Activated CD4-positive, alpha-beta T cell treated with anti-CD3 and anti-CD28 coated beads, Interleukin-2, amount 10 ng/mL, durations not matched to agents 24 days and 14 days (primary cell): ENCODE measurements around the gene SH3YL1. TPM values are rescaled to one million over a fixed set of nuclear protein-coding genes. Genes with fewer than 3 reads are reported as not detected.
"Not testable (repeated sequence)": the region's sequence is repeated elsewhere in the genome, so short reads cannot be mapped to it uniquely, and the experiment has no call there.

Experiments used
- DNase-seq: peaks from one replicate; pipeline ENCODE4 v3.0.0; 2022
- H3K27ac Mint-ChIP-seq: one replicate; pipeline ENCODE4 v1.8.0; 2022; ENCODE audit warnings: mild to moderate bottlenecking, mixed read lengths
- H3K27me3 Mint-ChIP-seq: one replicate; pipeline ENCODE4 v1.8.0; 2022; ENCODE audit warnings: mixed read lengths
- H3K36me3 Mint-ChIP-seq: one replicate; pipeline ENCODE4 v1.8.0; 2022; ENCODE audit warnings: low read depth, mild to moderate bottlenecking, mixed read lengths
- H3K4me1 Mint-ChIP-seq: one replicate; pipeline ENCODE4 v1.8.0; 2021; ENCODE audit warnings: mixed read lengths
- H3K4me3 Mint-ChIP-seq: one replicate; pipeline ENCODE4 v1.8.0; 2022; ENCODE audit warnings: mild to moderate bottlenecking, moderate library complexity, mixed read lengths
- H3K9me3 Mint-ChIP-seq: one replicate; pipeline ENCODE4 v1.8.0; 2021; ENCODE audit warnings: mixed read lengths
- intact Hi-C: fragments of 100-400 bp; cut with micrococcal nuclease; formaldehyde crosslinking; loops from one replicate; pipeline ENCODE4 v1.15.1; 2023
- total RNA-seq: library from RNA; stranded (reverse); gene quantifications from 2 replicates; pipeline ENCODE4 v1.2.3, GENCODE V29; 2022

Gene SH3YL1
- total RNA-seq, 1 donor from 2014 or later, result 17.4 TPM

DNA sequence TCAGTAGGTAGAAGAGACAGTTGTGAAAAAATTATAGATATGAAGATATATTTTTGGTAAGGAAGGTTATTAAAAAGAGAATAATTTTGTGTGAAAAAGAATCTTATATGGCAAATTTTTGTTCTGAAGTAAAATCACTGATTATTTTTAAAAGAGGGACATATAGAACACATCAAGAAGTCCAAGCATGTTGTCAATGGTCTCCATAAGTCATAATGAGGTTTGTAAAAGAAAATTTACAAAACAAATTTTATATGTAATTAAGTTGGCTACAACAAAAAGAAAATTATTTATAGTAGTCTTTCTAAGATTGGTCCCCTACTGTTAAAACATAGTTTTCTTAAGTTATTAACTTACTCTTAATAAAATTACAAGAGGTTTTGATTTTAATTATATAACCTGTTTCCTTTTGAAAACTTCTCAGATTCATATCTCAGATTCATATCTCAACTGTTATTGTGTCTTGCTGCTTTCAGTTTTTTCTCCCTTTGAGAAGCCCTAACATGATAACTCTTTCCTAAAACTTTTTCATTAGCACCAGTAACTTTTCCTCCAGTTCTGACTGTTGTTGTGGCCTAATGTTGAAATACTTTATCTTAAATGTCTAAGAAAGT, 81.2 kb downstream of the SH3YL1 start:
- DNase-seq, result no peak
- peaks cover 29% of the 10 kb centered on the region for H3K9me3 Mint-ChIP-seq
- no peaks in the 10 kb centered on the region for H3K4me1 Mint-ChIP-seq
- no peaks in the 10 kb centered on the region for H3K36me3 Mint-ChIP-seq
- intact Hi-C loops, result no loop called here
- no peak overlapping the region for H3K4me3 Mint-ChIP-seq
- peaks cover 11% of the 10 kb centered on the region for H3K27me3 Mint-ChIP-seq
- no peak overlapping the region for H3K27ac Mint-ChIP-seq

DNA sequence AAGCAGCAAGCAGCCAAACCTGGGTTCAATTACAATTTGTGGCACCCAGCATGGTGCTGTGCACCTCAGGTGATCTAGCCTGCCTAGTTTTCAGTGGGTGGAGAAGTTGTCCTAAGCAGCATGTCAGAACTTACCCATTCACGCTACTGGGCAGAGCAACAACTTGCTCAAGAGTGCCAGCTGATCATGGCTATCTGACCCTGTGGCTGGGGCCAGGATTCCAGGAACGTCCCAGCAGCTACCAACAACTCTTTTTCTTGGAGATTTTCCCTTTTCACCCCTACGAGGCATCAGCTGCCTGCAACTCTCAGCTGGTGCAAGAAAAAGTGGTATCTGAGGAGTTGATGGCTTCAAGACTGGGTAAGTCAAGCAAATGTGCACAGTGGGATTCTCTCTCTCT, 83.5 kb downstream of the SH3YL1 start:
- peaks cover 20% of the 10 kb centered on the region for H3K9me3 Mint-ChIP-seq
- peaks cover 16% of the 10 kb centered on the region for H3K4me1 Mint-ChIP-seq
- intact Hi-C loops, result no loop called here

GRCh38 chr2:179886-180285, 83.9 kb downstream of the SH3YL1 start:
- no peak for DNase-seq
- intact Hi-C loops, result no loop called here
- peaks cover 16% of the 10 kb centered on the region for H3K9me3 Mint-ChIP-seq

More for the DNA sequence above, 83.5 kb downstream of the SH3YL1 start:
- Mint-ChIP-seq H3K27ac (no peak overlapping the region), H3K4me3 (no peak overlapping the region), H3K27me3 (peaks cover 15% of the 10 kb centered on the region), H3K36me3 (no peaks in the 10 kb centered on the region)
- DNase-seq, result no peak

GRCh38 chr2:177733-178132, 86.1 kb downstream of the SH3YL1 start:
- peaks cover 26% of the 10 kb centered on the region for H3K27me3 Mint-ChIP-seq
- H3K4me1 Mint-ChIP-seq, result peaks cover 16% of the 10 kb centered on the region
- DNase-seq, result no peak
- intact Hi-C loops, result no loop called here
- H3K4me3 Mint-ChIP-seq, result no peak overlapping the region
- peaks cover 7% of the 10 kb centered on the region for H3K9me3 Mint-ChIP-seq
- H3K36me3 Mint-ChIP-seq, result no peaks in the 10 kb centered on the region
- no peak overlapping the region for H3K27ac Mint-ChIP-seq

More at GRCh38 chr2:179886-180285, 83.9 kb downstream of the SH3YL1 start:
- Mint-ChIP-seq H3K4me1 (peaks cover 16% of the 10 kb centered on the region), H3K36me3 (no peaks in the 10 kb centered on the region), H3K4me3 (no peak overlapping the region), H3K27ac (no peak overlapping the region), H3K27me3 (peaks cover 18% of the 10 kb centered on the region)

- Mint-ChIP-seq H3K27me3 (peaks cover 26% of the 10 kb centered on the region), H3K4me1 (peaks cover 16% of the 10 kb centered on the region), H3K36me3 (no peaks in the 10 kb centered on the region), H3K27ac (no peak overlapping the region), H3K9me3 (peaks cover 7% of the 10 kb centered on the region), H3K4me3 (no peak overlapping the region)
- no peak for DNase-seq
- intact Hi-C loops, result no loop called here
These were observed 86.9 kb downstream of the SH3YL1 start for GRCh38 chr2:176917-177316.

- Mint-ChIP-seq H3K27me3 (peaks cover 26% of the 10 kb centered on the region), H3K9me3 (peaks cover 7% of the 10 kb centered on the region), H3K27ac (no peak overlapping the region), H3K36me3 (no peaks in the 10 kb centered on the region), H3K4me1 (peaks cover 16% of the 10 kb centered on the region), H3K4me3 (peak overlapping the region; percentile 36)
- intact Hi-C loops, result no loop called here
- DNase-seq, result peak; percentile 85
These were observed 87.7 kb downstream of the SH3YL1 start for GRCh38 chr2:175880-176820.

DNA sequence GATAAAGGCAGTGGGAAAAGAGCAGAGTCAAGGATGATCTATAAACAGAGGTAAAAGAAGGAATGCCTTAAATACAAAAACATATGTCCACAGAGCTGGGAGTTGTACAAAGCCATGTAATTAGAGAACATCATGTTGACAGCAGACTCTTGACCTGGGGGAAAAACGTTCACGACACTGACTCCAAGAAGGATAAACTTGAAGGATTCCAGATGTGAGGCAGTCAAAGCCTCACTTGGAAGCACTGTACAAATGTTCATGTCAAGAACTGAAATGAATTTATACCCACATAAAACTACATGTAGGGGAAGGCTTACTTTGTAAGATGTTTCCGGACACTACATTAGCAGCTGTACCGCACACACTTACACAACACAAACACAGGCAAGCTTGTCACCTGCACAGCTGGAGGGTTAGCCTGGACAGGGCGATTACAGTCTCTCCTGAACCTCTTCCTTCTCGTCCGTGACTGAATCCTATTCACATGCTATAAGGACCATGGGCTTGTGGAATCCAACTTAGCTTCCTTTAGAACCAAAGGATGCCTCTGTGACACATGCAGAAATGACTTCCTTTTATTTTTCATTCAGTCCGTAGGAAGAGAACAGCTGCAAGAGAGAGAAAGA, 88.6 kb downstream of the SH3YL1 start:
- intact Hi-C loops, result no loop called here
- Mint-ChIP-seq H3K4me3 (peak overlapping the region; percentile 26), H3K27ac (no peak overlapping the region), H3K9me3 (peaks cover 4% of the 10 kb centered on the region), H3K36me3 (no peaks in the 10 kb centered on the region), H3K4me1 (peaks cover 16% of the 10 kb centered on the region), H3K27me3 (peaks cover 29% of the 10 kb centered on the region)
- no peak for DNase-seq

DNA sequence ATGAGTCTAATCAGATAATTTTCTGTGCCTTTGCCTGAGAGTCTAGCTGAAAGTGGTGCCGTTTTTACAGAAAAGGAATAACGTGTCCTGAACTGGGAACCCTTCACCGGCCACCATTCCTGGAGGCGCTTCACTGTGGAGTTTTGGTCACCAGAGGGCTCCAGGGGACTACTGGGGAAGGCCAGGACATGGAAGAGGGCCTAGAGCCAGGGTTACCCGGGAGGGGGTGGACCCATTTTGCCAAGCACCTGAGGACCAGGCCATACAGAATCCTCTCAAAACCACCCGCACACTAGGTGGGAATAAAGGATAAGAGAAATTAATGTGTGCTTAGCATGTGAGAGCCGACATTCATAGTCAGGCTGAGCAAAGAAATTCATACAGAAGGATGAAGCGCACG, 91.7 kb downstream of the SH3YL1 start:
- Mint-ChIP-seq H3K4me1 (peaks cover 14% of the 10 kb centered on the region), H3K27me3 (peaks cover 25% of the 10 kb centered on the region)
- not testable (repeated sequence) for H3K9me3 Mint-ChIP-seq, DNase-seq, H3K36me3 Mint-ChIP-seq, H3K27ac Mint-ChIP-seq, H3K4me3 Mint-ChIP-seq
- intact Hi-C loops, result loop anchor here (2.0 kb wide), 1 partner anchor 119 kb away; no protein-coding TSS in a partner anchor

GRCh38 chr2:169741-170140, 94.1 kb downstream of the SH3YL1 start:
- H3K27me3 Mint-ChIP-seq, result peaks cover 19% of the 10 kb centered on the region
- H3K4me1 Mint-ChIP-seq, result no peaks in the 10 kb centered on the region
- H3K4me3 Mint-ChIP-seq, result no peak overlapping the region
- H3K36me3 Mint-ChIP-seq, result no peaks in the 10 kb centered on the region
- no peak overlapping the region for H3K27ac Mint-ChIP-seq
- DNase-seq, result no peak
- intact Hi-C loops, result no loop called here
- H3K9me3 Mint-ChIP-seq, result no peaks in the 10 kb centered on the region

Other genes with a start within 250 kb of the SH3YL1 start
- gene FAM110C, start 217.5 kb downstream of the SH3YL1 start, total RNA-seq, result 0.33 and 0.47 TPM in 2 replicates
- gene ACP1, start 915 bp upstream of the SH3YL1 start, total RNA-seq, result 124 and 127 TPM in 2 replicates
- gene ALKAL2, start 24.1 kb upstream of the SH3YL1 start, total RNA-seq, result 0.28 and 0.33 TPM in 2 replicates